GM18873 (cell line): ENCODE results near the gene TUBA4B.
"Not testable (repeated sequence)": the region's sequence is repeated elsewhere in the genome, so short reads cannot be mapped to it uniquely, and the experiment has no call there.

Experiments
- ATAC-seq: cut with Tn5 transposase; IDR thresholded peaks from one replicate; pipeline ENCODE4 v1.9.1; 2021; ENCODE audit warnings: mild to moderate bottlenecking, moderate library complexity, moderate number of reproducible peaks; ENCODE audit not compliant: unreplicated experiment, low FRiP score

Gene TUBA4B

GRCh38 chr2:219308142-219309101 is 55.4 kb downstream of the TUBA4B start:
- no peak for ATAC-seq

- ATAC-seq: no peak
These were observed 56.2 kb downstream of the TUBA4B start, which contains the start of gene PTPRN for GRCh38 chr2:219309278-219309677. TSS of gene PTPRN (minus strand) at chr2:219309401. CDS start at chr2:219309332, 69 bp downstream.

DNA sequence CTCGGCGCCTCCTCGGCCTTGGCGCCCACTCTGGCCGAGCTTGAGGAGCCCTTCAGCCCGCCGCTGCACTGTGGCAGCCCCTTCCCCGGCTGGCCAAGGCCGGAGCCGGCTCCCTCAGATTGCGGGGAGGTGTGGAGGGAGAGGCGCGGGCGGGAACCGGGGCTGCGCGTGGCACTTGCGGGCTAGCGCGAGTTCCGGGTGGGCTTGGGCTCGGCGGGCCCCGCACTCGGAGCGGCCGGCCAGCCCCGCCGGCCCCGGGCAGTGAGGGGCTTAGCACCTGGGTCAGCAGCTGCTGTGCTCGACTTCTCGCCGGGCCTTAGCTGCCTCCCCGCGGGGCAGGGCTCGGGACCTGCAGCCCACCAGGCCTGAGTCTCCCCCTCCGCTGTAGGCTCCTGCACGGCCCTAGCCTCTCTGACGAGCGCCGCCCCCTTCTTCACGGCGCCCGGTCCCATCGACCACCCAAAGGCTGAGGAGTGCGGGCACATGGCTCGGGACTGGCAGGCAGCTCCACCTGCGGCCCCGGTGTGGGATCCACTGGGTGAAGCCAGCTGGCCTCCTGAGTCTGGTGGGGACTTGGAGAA is 59.7 kb downstream of the TUBA4B start:
- not testable (repeated sequence) for ATAC-seq

GRCh38 chr2:219314804-219315468 is 61.9 kb downstream of the TUBA4B start:
- ATAC-seq: no peak
